NCI-H2107 treated with DMSO at 0.1 percent for 48 hours (cell line): Measurements from ENCODE around the gene PIK3C2A.

ENCODE experiments used
- DNase-seq: peaks from one replicate; lab custom pipeline; 2025; ENCODE audit not compliant: unreplicated experiment; lab: John Stamatoyannopoulos, UW

Gene PIK3C2A

DNA sequence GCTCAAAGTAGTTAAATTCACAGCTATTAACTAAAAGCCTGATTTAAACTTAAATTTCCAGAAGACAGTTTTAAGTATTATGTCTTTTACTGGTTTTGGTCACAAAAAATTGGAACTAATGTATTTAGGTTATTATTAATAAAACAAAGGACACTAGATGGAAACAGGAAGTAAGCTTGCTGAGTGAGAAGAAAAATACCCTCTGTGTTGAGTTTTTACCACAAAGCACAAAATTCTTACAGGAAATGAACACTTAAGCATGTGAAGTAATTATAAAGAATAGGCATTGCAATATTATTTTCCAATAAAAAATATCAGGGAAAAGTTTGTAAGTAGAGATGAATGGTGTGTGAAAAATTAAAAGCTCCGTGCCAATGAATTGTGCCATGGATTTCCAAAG is 46.3 kb downstream of the PIK3C2A start:
- no peak for DNase-seq

DNA sequence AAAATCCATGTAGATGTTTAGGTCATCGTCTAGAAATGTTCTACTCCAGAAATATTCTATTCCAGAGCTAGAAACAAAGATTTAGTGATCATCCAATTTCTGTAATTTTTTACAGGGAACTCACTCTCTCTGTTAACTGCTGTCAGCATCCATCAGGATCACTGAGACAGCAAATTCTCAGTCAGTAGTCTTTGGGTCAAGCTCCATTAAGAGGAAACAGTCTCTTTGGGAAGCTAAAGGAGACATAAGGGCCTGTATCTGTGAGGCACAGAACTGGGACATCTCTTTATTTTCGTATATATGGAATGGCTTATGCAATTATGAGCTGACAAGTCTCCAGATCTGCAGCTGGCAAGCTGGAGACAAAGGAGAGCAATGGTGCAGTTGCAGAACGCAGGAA is 48.3 kb downstream of the PIK3C2A start:
- no peak for DNase-seq
